ENCODE measurements around the gene TUBE1.
"Not testable (repeated sequence)": the region's sequence is repeated elsewhere in the genome, so short reads cannot be mapped to it uniquely, and the experiment has no call there.

Gene TUBE1

DNA sequence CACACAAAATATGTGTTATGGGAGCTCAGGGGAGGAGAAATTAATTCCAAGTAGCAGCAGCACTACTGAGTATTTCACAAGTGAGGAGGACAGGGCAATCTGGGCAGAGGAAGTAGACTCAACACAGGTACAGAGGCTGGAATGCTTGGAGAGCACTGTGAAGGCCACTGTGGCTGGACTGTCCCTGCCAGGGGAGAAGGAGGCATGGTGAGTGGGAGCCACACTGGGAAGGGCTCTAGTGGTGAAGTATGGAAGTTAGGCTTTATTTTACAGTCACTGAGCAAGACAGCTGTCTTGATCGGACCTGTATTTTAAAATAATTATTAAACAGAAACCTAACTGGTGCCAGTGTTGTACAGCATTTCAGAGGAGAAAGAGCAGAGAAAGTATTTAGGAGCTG is 28.9 kb upstream of the TUBE1 start:
- no peak for TF ChIP-seq CTCF (IDR thresholded peaks at IDR 0.05; ENCODE audit: insufficient read depth, missing control alignments)
- FAIRE-seq (no peak), DNase-seq (ENCODE audit: insufficient read length, low spot score) (no peak)

GRCh38 chr6:112114577-112115223 is 27.4 kb upstream of the TUBE1 start:
- peak; percentile 61 for FAIRE-seq
- DNase-seq (ENCODE audit: insufficient read length, low spot score): no peak
- no peak for TF ChIP-seq CTCF (IDR thresholded peaks at IDR 0.05; ENCODE audit: insufficient read depth, missing control alignments)

GRCh38 chr6:112113918-112114317 is 26.6 kb upstream of the TUBE1 start:
- DNase-seq (ENCODE audit: insufficient read length, low spot score): no peak
- TF ChIP-seq CTCF (IDR thresholded peaks at IDR 0.05; ENCODE audit: insufficient read depth, missing control alignments): no peak
- no peak for FAIRE-seq

GRCh38 chr6:112113431-112113830 is 26.1 kb upstream of the TUBE1 start:
- TF ChIP-seq CTCF (IDR thresholded peaks at IDR 0.05; ENCODE audit: insufficient read depth, missing control alignments): no peak
- FAIRE-seq (no peak), DNase-seq (ENCODE audit: insufficient read length, low spot score) (no peak)

DNA sequence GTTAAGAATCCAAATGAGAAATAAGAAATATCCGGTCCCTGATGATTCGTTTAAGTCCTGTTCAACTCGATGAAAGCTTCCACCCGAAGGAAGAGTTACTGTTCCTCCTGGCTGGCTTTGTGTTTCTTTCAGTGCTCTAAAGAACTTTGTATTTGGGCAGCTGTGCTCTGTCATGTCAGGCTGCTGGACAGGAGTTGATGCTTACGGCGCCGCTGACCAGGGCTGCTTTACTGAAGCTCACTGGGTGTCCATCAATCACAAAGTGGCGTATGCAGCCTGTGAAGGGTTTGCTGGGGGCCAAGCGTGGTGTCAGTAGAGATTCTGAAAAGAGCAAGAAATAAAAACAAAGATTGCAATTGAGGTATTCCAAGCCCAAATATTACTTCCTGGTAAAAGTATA is 22.0 kb upstream of the TUBE1 start:
- FAIRE-seq: no peak
- TF ChIP-seq CTCF (IDR thresholded peaks at IDR 0.05; ENCODE audit: insufficient read depth, missing control alignments): no peak
- no peak for DNase-seq (ENCODE audit: insufficient read length, low spot score)

DNA sequence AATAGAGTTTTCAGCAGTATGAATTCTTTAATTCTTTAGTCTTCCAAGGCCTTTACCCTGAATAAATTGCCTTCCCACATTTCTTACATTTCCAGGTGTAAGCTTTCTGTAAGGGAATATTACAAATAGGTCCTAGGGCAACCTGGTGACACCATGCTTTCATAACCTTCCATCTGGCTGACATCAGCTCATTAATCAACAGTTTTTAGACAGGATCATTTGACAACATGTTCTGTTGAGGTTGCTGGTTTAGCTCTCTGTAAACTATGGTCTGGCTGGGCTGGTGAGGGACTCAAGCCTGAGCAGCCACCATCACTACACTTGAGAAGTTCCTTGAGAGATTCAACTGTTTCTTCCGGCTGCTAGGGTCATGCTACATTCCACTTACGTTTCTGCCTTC is 19.3 kb upstream of the TUBE1 start:
- FAIRE-seq: no peak
- DNase-seq (ENCODE audit: insufficient read length, low spot score): no peak

DNA sequence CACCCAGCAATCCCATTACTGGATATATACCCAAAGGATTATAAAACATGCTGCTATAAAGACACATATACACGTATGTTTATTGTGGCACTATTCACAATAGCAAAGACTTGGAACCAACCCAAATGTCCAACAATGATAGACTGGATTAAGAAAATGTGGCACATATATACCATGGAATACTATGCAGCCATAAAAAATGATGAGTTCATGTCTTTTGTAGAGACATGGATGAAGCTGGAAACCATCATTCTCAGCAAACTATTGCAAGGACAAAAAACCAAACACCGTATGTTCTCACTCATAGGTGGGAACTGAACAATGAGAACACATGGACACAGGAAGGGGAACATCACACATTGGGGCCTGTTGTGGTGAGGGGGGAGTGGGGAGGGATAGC is 18.7 kb upstream of the TUBE1 start:
- not testable (repeated sequence) for FAIRE-seq; DNase-seq (ENCODE audit: insufficient read length, low spot score)

More for the DNA sequence above, 19.3 kb upstream of the TUBE1 start:
- no peak for TF ChIP-seq CTCF (IDR thresholded peaks at IDR 0.05; ENCODE audit: insufficient read depth, missing control alignments)

DNA sequence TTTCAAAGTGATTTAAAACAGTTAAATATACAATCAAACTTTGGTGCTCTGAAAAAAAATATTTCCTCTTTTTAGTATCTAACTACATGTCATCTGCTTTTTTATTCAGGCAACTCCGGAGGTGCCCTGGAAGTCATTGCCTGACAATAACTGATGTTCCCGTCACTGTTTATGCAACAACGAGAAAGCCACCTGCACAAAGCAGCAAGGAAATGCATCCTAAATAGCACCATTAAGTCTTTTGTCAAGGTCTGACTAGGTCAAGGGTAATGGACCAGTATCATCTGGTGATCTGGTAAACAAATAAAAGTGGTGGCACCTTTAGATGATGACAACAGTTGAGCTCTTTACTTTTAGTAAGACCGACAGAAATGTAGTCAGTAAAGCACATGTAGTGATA is 13.3 kb upstream of the TUBE1 start:
- DNase-seq (ENCODE audit: insufficient read length, low spot score) (no peak), FAIRE-seq (no peak)
- no peak for TF ChIP-seq CTCF (IDR thresholded peaks at IDR 0.05; ENCODE audit: insufficient read depth, missing control alignments)
